ENCODE data around the gene ARHGEF10L.

ARHGEF10L gene

GRCh38 chr1:17662296-17662695 is 122.8 kb downstream of the ARHGEF10L start:
- TF ChIP-seq CTCF (IDR thresholded peaks at IDR 0.05; ENCODE audit: insufficient read depth, low read length, missing control alignments): no peak
- ChIA-PET CTCF (interaction anchor here (0.8 to 5.0 kb wide), 27 partner anchors 9 to 920 kb away, joined by 3 to 65 read pairs (median 5); no protein-coding TSS in a partner anchor), POLR2A (no interaction called here)
- H3K4me3 ChIP-seq (ENCODE audit: low read depth, low read length): no peak overlapping the region
- no peak for DNase-seq (ENCODE audit: low read depth, low spot score)

GRCh38 chr1:17662786-17663185 is 123.3 kb downstream of the ARHGEF10L start:
- H3K4me3 ChIP-seq (ENCODE audit: low read depth, low read length): no peak overlapping the region
- ChIA-PET CTCF (interaction anchor here (1.3 to 5.0 kb wide), 12 partner anchors 12 to 913 kb away, joined by 3 to 65 read pairs (median 10); no protein-coding TSS in a partner anchor), POLR2A (no interaction called here)
- DNase-seq (ENCODE audit: low read depth, low spot score): no peak
- no peak for TF ChIP-seq CTCF (IDR thresholded peaks at IDR 0.05; ENCODE audit: insufficient read depth, low read length, missing control alignments)

GRCh38 chr1:17663646-17664045 is 124.1 kb downstream of the ARHGEF10L start:
- ChIA-PET CTCF (interaction anchor here (0.6 to 5.0 kb wide), 6 partner anchors 12 to 437 kb away, joined by 3 to 65 read pairs (median 26); no protein-coding TSS in a partner anchor), POLR2A (no interaction called here)
- no peak for TF ChIP-seq CTCF (IDR thresholded peaks at IDR 0.05; ENCODE audit: insufficient read depth, low read length, missing control alignments)
- no peak overlapping the region for H3K4me3 ChIP-seq (ENCODE audit: low read depth, low read length)
- no peak for DNase-seq (ENCODE audit: low read depth, low spot score)

- TF ChIP-seq CTCF (IDR thresholded peaks at IDR 0.05; ENCODE audit: insufficient read depth, low read length, missing control alignments): no peak
- DNase-seq (ENCODE audit: low read depth, low spot score): no peak
- H3K4me3 ChIP-seq (ENCODE audit: low read depth, low read length): no peak overlapping the region
- CTCF ChIA-PET: interaction anchor here (2.2 to 4.7 kb wide), 2 partner anchors 13 to 32 kb away, joined by 5 to 65 read pairs; no protein-coding TSS in a partner anchor
- POLR2A ChIA-PET: no interaction called here
Measured at GRCh38 chr1:17664322-17664721, 124.8 kb downstream of the ARHGEF10L start.

GRCh38 chr1:17665054-17665453 is 125.6 kb downstream of the ARHGEF10L start:
- ChIA-PET POLR2A (no interaction called here), CTCF (interaction anchor here (2.0 to 4.7 kb wide), 3 partner anchors 14 to 436 kb away, joined by 5 to 65 read pairs (median 7); no protein-coding TSS in a partner anchor)
- no peak overlapping the region for H3K4me3 ChIP-seq (ENCODE audit: low read depth, low read length)
- no peak for DNase-seq (ENCODE audit: low read depth, low spot score)
- TF ChIP-seq CTCF (IDR thresholded peaks at IDR 0.05; ENCODE audit: insufficient read depth, low read length, missing control alignments): no peak

- TF ChIP-seq CTCF (IDR thresholded peaks at IDR 0.05; ENCODE audit: insufficient read depth, low read length, missing control alignments): no peak
- no peak for DNase-seq (ENCODE audit: low read depth, low spot score)
- ChIA-PET POLR2A (no interaction called here), CTCF (interaction anchor here (1.0 to 2.2 kb wide), 4 partner anchors 30 to 434 kb away, joined by 3 to 7 read pairs (median 4); no protein-coding TSS in a partner anchor)
- no peak overlapping the region for H3K4me3 ChIP-seq (ENCODE audit: low read depth, low read length)
Measured at GRCh38 chr1:17665950-17666720, 126.6 kb downstream of the ARHGEF10L start.

Measured in AG04449 (cell line).